VCaP (cell line): ENCODE results near the gene COL5A1.

Experiments
- H3K27ac ChIP-seq: fragments of 450-650 bp; 2 replicates; pipeline ENCODE4 v1.5.1; 2017
- CTCF ChIP-seq: fragments of 450-650 bp; conservative IDR thresholded peaks from 2 replicates; pipeline ENCODE4 v1.5.1; 2017; ENCODE audit warnings: mild to moderate bottlenecking, moderate library complexity

Gene COL5A1

GRCh38 chr9:134757216-134757975, 115.8 kb downstream of the COL5A1 start:
- H3K27ac ChIP-seq, result no peak overlapping the region
- no peak for TF ChIP-seq CTCF

GRCh38 chr9:134758949-134759607, 117.5 kb downstream of the COL5A1 start:
- H3K27ac ChIP-seq, result no peak overlapping the region
- no peak for TF ChIP-seq CTCF

- no peak for TF ChIP-seq CTCF
Observed at GRCh38 chr9:134759913-134760312, 118.3 kb downstream of the COL5A1 start.

GRCh38 chr9:134760750-134761420, 119.3 kb downstream of the COL5A1 start:
- no peak overlapping the region for H3K27ac ChIP-seq
- no peak for TF ChIP-seq CTCF

More at GRCh38 chr9:134759913-134760312, 118.3 kb downstream of the COL5A1 start:
- no peak overlapping the region for H3K27ac ChIP-seq

GRCh38 chr9:134764473-134765269, 123.1 kb downstream of the COL5A1 start:
- no peak overlapping the region for H3K27ac ChIP-seq
- no peak for TF ChIP-seq CTCF

- TF ChIP-seq CTCF, result no peak
- no peak overlapping the region for H3K27ac ChIP-seq
Observed at GRCh38 chr9:134765785-134766184, 124.2 kb downstream of the COL5A1 start.
